GM12874 (cell line): ENCODE data around the gene ZNF664.

Source experiments
- CTCF ChIP-seq: IDR thresholded peaks from 2 replicates; pipeline ENCODE4 v1.5.1; 2011; ENCODE audit warnings: low read depth, mild to moderate bottlenecking, control low read depth, low read length, moderate library complexity; ENCODE audit not compliant: insufficient read depth

The ZNF664 gene

GRCh38 chr12:123942238-123942653 lies 30.8 kb upstream of the ZNF664 start:
- no peak for TF ChIP-seq CTCF

GRCh38 chr12:123942911-123943648 lies 29.9 kb upstream of the ZNF664 start:
- TF ChIP-seq CTCF = no peak

- no peak for TF ChIP-seq CTCF
These were observed 29.2 kb upstream of the ZNF664 start for GRCh38 chr12:123943816-123944215.

- TF ChIP-seq CTCF = no peak
These were observed 28.3 kb upstream of the ZNF664 start for GRCh38 chr12:123944696-123945095.

- TF ChIP-seq CTCF = no peak
These were observed 27.5 kb upstream of the ZNF664 start for GRCh38 chr12:123945287-123946151.

- TF ChIP-seq CTCF = no peak
These were observed 26.9 kb upstream of the ZNF664 start for GRCh38 chr12:123946152-123946515.

- no peak for TF ChIP-seq CTCF
These were observed 24.6 kb upstream of the ZNF664 start for GRCh38 chr12:123948401-123948795.
